AG04450 (cell line): ENCODE measurements around the gene CCDC192. TPM values are rescaled to one million over a fixed set of nuclear protein-coding genes. Genes with fewer than 3 reads are reported as not detected.
A peak's percentile ranks its signal among the peaks of the same experiment; 100 is the strongest.

Experiments used
- CTCF ChIA-PET: fragments of 300-600, 350-600 bp; formaldehyde crosslinking; extraction: SDS; loops from one replicate; lab custom pipeline; 2022; ENCODE audit warnings: antibody characterized with exemption, inconsistent platforms; lab: Charles Lee
- POLR2A ChIA-PET: fragments of 350-600 bp; formaldehyde crosslinking; extraction: SDS; loops from one replicate; lab custom pipeline; 2021; ENCODE audit warnings: antibody characterized with exemption, inconsistent platforms; lab: Yijun Ruan, JAX
- DNase-seq: peaks from one replicate; pipeline ENCODE4 v3.0.0-alpha.2; 2011; ENCODE audit warnings: low read depth, low spot score
- H3K27ac ChIP-seq: one replicate; pipeline ENCODE4 v1.5.1; 2012; ENCODE audit warnings: low read depth, low read length, control low read depth
- H3K27me3 ChIP-seq: one replicate; pipeline ENCODE4 v1.6.0; 2012; ENCODE audit warnings: low read length; ENCODE audit not compliant: control insufficient read depth, insufficient read depth
- H3K4me3 ChIP-seq: 2 replicates; pipeline ENCODE4 v1.5.1; 2011; ENCODE audit warnings: mild to moderate bottlenecking, low read depth, low read length, control low read depth
- H3K9me3 ChIP-seq: 2 replicates; pipeline ENCODE4 v1.5.1; 2012; ENCODE audit warnings: low read length; ENCODE audit not compliant: control insufficient read depth, insufficient read depth
- polyA plus RNA-seq: library from polyadenylated mRNA; depleted of rRNA; stranded (reverse); fragments of >200 nt; gene quantifications from 2 replicates; pipeline ENCODE4 v1.2.3, GENCODE V29; 2011
- TF ChIP-seq, protein P1 (sequence below): IDR thresholded peaks from 2 replicates; pipeline ENCODE4 v1.5.1; 2011; ENCODE audit warnings: low read depth, low read length, control low read depth, inconsistent platforms

The CCDC192 gene
- polyA plus RNA-seq, 1 experiment: not detected

GRCh38 chr5:127801751-127802476 is 98.7 kb downstream of the CCDC192 start:
- DNase-seq: no peak
- POLR2A ChIA-PET: no interaction called here
- TF ChIP-seq, protein P1, sequence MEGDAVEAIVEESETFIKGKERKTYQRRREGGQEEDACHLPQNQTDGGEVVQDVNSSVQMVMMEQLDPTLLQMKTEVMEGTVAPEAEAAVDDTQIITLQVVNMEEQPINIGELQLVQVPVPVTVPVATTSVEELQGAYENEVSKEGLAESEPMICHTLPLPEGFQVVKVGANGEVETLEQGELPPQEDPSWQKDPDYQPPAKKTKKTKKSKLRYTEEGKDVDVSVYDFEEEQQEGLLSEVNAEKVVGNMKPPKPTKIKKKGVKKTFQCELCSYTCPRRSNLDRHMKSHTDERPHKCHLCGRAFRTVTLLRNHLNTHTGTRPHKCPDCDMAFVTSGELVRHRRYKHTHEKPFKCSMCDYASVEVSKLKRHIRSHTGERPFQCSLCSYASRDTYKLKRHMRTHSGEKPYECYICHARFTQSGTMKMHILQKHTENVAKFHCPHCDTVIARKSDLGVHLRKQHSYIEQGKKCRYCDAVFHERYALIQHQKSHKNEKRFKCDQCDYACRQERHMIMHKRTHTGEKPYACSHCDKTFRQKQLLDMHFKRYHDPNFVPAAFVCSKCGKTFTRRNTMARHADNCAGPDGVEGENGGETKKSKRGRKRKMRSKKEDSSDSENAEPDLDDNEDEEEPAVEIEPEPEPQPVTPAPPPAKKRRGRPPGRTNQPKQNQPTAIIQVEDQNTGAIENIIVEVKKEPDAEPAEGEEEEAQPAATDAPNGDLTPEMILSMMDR: no peak

GRCh38 chr5:127802477-127802865 is 99.3 kb downstream of the CCDC192 start:
- POLR2A ChIA-PET: no interaction called here
- Histone ChIP-seq H3K9me3 (no peaks in the 10 kb centered on the region), H3K27ac (peak overlapping the region; percentile 40), H3K4me3 (no peak overlapping the region), H3K27me3 (no peaks in the 10 kb centered on the region)
- DNase-seq: no peak
- TF ChIP-seq, protein P1: no peak
- CTCF ChIA-PET: no interaction called here

More at GRCh38 chr5:127801751-127802476, 98.7 kb downstream of the CCDC192 start:
- H3K9me3 ChIP-seq: no peaks in the 10 kb centered on the region
- CTCF ChIA-PET: no interaction called here
- H3K27me3 ChIP-seq: no peaks in the 10 kb centered on the region
- peak overlapping the region; percentile 40 for H3K27ac ChIP-seq
- H3K4me3 ChIP-seq: no peak overlapping the region

- ChIA-PET CTCF (no interaction called here), POLR2A (interaction anchor here (1.5 kb wide), 1 partner anchor 16 kb away, joined by 4 read pairs; no protein-coding TSS in a partner anchor)
- Histone ChIP-seq H3K4me3 (no peak overlapping the region), H3K27me3 (no peaks in the 10 kb centered on the region), H3K27ac (no peak overlapping the region), H3K9me3 (no peaks in the 10 kb centered on the region)
- TF ChIP-seq, protein P1: no peak
- DNase-seq: no peak
Observed at GRCh38 chr5:127804886-127805426, 101.8 kb downstream of the CCDC192 start.

- Histone ChIP-seq H3K27me3 (no peaks in the 10 kb centered on the region), H3K27ac (no peak overlapping the region), H3K9me3 (no peaks in the 10 kb centered on the region), H3K4me3 (no peak overlapping the region)
- POLR2A ChIA-PET: interaction anchor here (1.5 kb wide), 1 partner anchor 16 kb away, joined by 4 read pairs; no protein-coding TSS in a partner anchor
- no peak for DNase-seq
- TF ChIP-seq, protein P1: no peak
- CTCF ChIA-PET: no interaction called here
Observed at GRCh38 chr5:127805448-127805847, 102.3 kb downstream of the CCDC192 start.

- no peak for DNase-seq
- Histone ChIP-seq H3K4me3 (no peak overlapping the region), H3K27me3 (no peaks in the 10 kb centered on the region), H3K27ac (no peak overlapping the region), H3K9me3 (no peaks in the 10 kb centered on the region)
- TF ChIP-seq, protein P1: no peak
- POLR2A ChIA-PET: no interaction called here
- CTCF ChIA-PET: no interaction called here
Observed at GRCh38 chr5:127806776-127807175, 103.6 kb downstream of the CCDC192 start.
